Activated naive CD4-positive, alpha-beta T cell treated with anti-CD3 and anti-CD28 coated beads, Interleukin-2, amount 50 U/mL, for 72 hours (primary cell): ENCODE data around the gene MINDY4. TPM values are rescaled to one million over a fixed set of nuclear protein-coding genes. Genes with fewer than 3 reads are reported as not detected.
A peak's percentile ranks its signal among the peaks of the same experiment; 100 is the strongest.

Source experiments
- ATAC-seq, 2 donors: fragments of 150-1000 bp; cut with Tn5 transposase; 2 replicates each; pipeline ENCODE4 v1.10.0; 2021; ENCODE audit warnings: mild to moderate bottlenecking in 2 of 2, moderate library complexity in 2 of 2
- DNase-seq, 2 donors: peaks; one replicate each; pipeline ENCODE4 v3.0.0; 2021 to 2022; ENCODE audit warnings: low spot score in 2 of 2
- H3K27ac Mint-ChIP-seq, 2 donors: one replicate each; pipeline ENCODE4 v1.8.0; 2022; ENCODE audit warnings: mild to moderate bottlenecking in 2 of 2, mixed read lengths in 2 of 2
- H3K36me3 Mint-ChIP-seq, 2 donors: one replicate each; pipeline ENCODE4 v1.8.0; 2022; ENCODE audit warnings: mixed read lengths in 2 of 2
- H3K9me3 Mint-ChIP-seq, 2 donors: one replicate each; pipeline ENCODE4 v1.8.0; 2022; ENCODE audit warnings: mixed read lengths in 2 of 2
- total RNA-seq, 2 donors: library from RNA; stranded (reverse); gene quantifications; one replicate each; pipeline ENCODE4 v1.2.3, GENCODE V29; 2022

MINDY4 gene
- total RNA-seq, 2 donors from 2014 or later, result 0.32 to 1.9 TPM

DNA sequence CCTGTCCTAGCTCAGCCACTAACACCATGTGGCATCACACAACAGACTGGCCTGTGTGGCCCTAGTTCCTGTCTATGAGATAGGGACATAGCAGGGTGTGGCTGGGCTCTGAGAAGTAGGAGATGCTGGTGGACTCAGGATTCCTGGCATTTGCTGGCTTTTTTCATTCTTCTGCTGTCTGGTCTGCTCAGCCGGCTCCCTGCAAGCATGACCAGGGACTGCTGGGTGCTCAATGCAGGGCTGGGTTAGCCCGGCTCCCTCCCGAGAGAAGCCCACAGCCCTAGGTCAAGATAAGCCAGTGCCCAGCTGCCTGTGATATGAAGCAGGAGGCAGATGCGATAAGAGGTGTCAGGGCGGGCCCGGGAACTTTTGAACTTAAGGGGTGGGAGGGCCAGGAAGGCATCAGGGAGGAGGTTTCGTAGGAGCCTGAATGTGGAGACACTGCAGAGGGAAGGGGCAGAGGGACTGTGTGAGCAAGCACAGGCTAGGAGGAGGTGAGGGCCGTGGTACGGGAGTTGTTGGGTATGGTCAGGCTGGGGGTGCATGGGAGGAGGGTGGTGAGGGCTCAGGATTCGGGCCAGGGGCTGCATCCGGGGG, 143.9 kb downstream of the MINDY4 start:
- Mint-ChIP-seq H3K9me3 (no peaks in the 10 kb centered on the region), H3K36me3 (no peaks in the 10 kb centered on the region), H3K27ac (peak overlapping the region; percentile 11 to 22)
- no peak for DNase-seq
- peak in 1 of 2 donors; percentile 14 for ATAC-seq

- Mint-ChIP-seq H3K36me3 (no peaks in the 10 kb centered on the region), H3K9me3 (no peaks in the 10 kb centered on the region), H3K27ac (peak overlapping the region in 1 of 2 donors; percentile 22)
- DNase-seq (no peak), ATAC-seq (no peak)
Observed at GRCh38 chr7:30915751-30916150, 144.5 kb downstream of the MINDY4 start.

- no peaks in the 10 kb centered on the region for H3K9me3 Mint-ChIP-seq
- ATAC-seq (no peak), DNase-seq (no peak)
- no peaks in the 10 kb centered on the region for H3K36me3 Mint-ChIP-seq
- no peak overlapping the region for H3K27ac Mint-ChIP-seq
Observed at GRCh38 chr7:30916255-30916654, 145.0 kb downstream of the MINDY4 start.

DNA sequence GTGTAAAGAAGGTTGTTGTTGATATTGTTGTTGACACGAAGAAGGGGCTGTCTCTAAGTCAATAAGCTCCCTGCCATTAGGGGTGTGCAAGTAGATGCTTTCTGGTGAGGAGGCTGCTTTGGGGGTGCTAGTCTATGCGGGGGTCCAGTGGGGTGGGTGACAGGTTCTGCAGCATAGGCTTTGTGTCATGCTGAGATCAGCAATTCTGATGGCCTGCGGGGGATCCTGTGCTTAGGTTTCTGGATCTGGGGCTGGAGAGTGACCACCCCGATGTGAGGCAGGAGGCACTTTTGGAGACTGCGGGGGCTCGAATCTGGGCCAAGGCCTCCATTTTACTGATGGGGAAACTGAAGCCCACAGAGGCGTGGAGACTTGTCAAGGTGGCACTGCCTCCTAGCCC, 145.6 kb downstream of the MINDY4 start:
- no peaks in the 10 kb centered on the region for H3K9me3 Mint-ChIP-seq
- DNase-seq, result no peak
- ATAC-seq, result no peak
- no peaks in the 10 kb centered on the region for H3K36me3 Mint-ChIP-seq
- no peak overlapping the region for H3K27ac Mint-ChIP-seq

DNA sequence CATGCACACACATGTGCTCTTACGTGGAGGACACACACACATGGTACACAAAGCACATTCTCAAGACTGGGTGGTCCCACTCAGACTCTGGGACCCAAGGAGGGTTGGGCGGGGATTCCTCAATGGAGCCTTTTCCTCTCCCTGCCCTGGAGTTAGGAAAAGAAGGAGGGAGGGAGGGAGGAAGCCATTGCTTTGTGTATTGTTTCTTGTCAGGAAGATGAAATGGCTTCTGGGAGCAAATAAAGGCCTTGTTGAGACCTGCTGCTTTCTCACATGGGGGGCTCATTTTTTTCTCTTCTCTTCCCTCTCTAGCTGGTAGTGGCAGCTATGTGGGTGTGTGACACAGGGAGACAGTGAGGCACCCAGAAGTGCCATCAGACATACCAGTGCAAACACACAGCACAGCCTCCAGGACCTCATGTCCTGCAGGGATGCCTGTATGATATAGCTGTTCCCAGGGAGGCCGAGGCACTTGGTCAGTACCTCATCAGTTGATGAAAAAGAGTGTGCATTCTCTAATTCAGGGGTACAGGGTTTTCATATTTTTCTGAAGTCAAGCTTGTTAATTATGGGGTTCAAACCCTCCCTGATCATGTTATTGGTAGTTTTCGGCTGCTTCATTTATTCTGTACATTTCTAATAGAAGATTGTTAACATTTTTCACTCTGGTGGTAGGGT, 146.1 kb downstream of the MINDY4 start:
- Mint-ChIP-seq H3K9me3 (no peaks in the 10 kb centered on the region), H3K36me3 (no peaks in the 10 kb centered on the region), H3K27ac (no peak overlapping the region)
- no peak for ATAC-seq
- DNase-seq, result no peak

DNA sequence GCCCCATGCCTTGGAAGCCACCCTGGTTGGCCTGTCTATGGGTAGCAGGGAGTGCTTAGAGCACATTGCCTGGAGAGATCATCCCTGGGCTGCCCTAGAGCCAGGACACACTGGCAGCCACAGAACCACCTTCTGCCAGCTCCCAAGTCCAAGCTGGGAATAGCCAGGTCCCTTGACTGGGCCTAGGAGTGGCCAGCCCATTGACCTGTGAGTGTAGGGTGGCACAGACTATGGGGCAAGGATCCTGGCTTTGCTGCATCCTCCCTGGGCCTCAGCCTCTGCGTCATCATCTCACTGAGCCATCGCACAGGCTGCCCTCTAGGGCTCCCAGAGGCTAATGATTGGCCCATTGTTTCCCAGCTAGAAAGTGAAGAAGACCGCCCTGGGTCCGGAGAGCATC, 147.5 kb downstream of the MINDY4 start:
- H3K27ac Mint-ChIP-seq, result no peak overlapping the region
- H3K9me3 Mint-ChIP-seq, result no peaks in the 10 kb centered on the region
- DNase-seq (no peak), ATAC-seq (no peak)
- no peaks in the 10 kb centered on the region for H3K36me3 Mint-ChIP-seq

GRCh38 chr7:30920021-30920583, 148.9 kb downstream of the MINDY4 start:
- H3K27ac Mint-ChIP-seq, result no peak overlapping the region
- no peaks in the 10 kb centered on the region for H3K36me3 Mint-ChIP-seq
- DNase-seq, result peak in 1 of 2 donors; percentile 26
- no peaks in the 10 kb centered on the region for H3K9me3 Mint-ChIP-seq
- no peak for ATAC-seq

DNA sequence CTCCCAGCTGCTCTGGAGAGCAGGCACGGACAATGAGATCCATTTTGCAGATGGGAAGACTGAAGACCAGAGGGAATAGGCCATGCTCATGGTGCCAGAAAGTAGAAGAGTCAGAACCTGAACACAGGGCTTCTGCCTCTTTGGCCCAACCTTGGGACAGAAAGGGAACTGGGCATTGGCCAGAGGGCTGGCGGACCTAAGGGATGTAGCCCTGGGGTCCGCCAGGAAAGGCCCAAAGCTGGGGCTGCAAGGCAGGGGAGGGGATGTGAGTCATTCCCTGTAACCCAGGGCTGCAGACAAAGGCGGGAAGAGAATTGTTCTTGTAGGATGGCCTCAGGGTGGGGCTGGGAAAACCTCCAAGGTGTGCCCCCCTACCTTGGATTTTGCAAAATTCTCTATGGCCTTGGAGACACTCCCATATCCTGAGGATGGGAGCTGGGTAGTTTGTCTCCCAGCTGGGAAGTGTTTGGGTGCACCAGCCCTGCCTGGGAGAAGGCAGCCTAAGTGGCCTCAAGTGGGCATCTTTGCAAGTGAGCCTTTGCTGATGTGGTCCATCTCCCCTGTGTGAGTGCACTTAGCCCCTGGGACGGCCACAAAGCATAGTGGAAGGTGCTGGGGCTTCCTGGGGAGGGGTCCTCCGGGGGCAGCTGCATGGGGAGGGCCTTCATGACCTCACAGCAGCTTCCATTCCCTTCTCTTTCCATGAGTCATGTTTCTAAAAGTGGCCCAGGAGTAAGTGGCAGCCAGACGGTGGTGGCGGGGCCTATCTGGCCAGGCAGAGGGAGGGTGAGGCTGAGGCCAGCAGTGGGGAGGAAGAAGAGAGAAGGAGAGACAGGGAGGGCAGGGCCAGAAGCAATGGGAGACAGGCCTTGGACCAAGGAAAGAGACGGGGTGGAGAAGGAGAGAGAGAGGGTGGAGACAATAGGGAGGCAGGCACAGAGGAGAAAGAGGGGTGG, 149.6 kb downstream of the MINDY4 start:
- ATAC-seq, result no peak
- DNase-seq, result peak in 1 of 2 donors; percentile 44
- H3K27ac Mint-ChIP-seq, result no peak overlapping the region
- no peaks in the 10 kb centered on the region for H3K9me3 Mint-ChIP-seq
- no peaks in the 10 kb centered on the region for H3K36me3 Mint-ChIP-seq

GRCh38 chr7:30921540-30922401, 150.6 kb downstream of the MINDY4 start:
- Mint-ChIP-seq H3K27ac (no peak overlapping the region), H3K9me3 (no peaks in the 10 kb centered on the region), H3K36me3 (no peaks in the 10 kb centered on the region)
- peak in 1 of 2 donors; percentile 44 for DNase-seq
- ATAC-seq, result no peak

DNA sequence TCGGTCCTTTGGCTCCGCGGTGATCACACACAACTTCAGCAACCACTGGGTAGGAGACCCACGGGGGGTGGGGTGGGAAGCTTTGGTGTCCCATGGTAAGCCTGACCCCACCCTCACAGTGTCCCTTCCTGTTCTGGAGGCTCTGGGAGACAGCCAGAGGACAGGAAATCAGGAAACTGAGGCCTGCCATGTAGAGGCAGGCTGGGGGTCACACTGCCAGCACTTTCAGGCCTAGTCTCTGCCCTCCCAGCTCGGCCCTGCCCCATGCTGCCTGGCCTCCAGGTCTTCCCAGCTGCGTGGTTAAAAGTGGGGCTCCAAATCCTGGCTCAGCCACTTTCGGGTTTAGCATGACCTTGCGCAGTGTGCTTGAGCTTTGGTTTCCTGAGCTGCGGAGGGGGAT, 151.4 kb downstream of the MINDY4 start:
- no peaks in the 10 kb centered on the region for H3K36me3 Mint-ChIP-seq
- no peak overlapping the region for H3K27ac Mint-ChIP-seq
- DNase-seq, result no peak
- H3K9me3 Mint-ChIP-seq, result no peaks in the 10 kb centered on the region
- no peak for ATAC-seq

DNA sequence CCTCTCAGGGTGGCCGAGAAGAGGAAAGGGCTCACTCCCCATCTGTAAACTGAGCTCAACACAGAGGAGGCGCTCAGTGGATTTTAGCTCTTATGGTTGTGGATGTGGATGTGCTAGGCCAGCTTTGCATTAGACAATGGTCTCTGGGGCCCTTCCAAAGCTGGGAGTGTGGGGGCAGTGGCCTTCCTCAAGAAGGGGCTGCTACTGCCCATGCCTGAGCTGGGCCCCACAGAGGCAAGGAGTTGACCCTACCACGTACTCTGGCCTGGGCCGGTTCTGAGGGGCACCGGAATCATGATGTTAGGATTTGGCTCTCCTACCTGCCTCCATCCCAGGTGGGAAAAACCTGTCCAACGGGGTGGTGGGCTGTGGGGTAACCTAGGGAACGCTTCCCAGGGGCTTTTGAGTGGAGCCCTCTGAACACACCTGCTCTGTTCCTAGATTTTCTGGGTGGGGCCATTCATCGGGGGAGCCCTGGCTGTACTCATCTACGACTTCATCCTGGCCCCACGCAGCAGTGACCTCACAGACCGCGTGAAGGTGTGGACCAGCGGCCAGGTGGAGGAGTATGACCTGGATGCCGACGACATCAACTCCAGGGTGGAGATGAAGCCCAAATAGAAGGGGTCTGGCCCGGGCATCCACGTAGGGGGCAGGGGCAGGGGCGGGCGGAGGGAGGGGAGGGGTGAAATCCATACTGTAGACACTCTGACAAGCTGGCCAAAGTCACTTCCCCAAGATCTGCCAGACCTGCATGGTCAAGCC, 152.0 kb downstream of the MINDY4 start:
- peak in 1 of 2 donors; percentile 47 for DNase-seq
- Mint-ChIP-seq H3K27ac (no peak overlapping the region), H3K36me3 (no peaks in the 10 kb centered on the region), H3K9me3 (no peaks in the 10 kb centered on the region)
- ATAC-seq, result no peak

DNA sequence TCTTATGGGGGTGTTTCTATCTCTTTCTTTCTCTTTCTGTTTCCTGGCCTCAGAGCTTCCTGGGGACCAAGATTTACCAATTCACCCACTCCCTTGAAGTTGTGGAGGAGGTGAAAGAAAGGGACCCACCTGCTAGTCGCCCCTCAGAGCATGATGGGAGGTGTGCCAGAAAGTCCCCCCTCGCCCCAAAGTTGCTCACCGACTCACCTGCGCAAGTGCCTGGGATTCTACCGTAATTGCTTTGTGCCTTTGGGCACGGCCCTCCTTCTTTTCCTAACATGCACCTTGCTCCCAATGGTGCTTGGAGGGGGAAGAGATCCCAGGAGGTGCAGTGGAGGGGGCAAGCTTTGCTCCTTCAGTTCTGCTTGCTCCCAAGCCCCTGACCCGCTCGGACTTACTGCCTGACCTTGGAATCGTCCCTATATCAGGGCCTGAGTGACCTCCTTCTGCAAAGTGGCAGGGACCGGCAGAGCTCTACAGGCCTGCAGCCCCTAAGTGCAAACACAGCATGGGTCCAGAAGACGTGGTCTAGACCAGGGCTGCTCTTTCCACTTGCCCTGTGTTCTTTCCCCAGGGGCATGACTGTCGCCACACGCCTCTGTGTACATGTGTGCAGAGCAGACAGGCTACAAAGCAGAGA, 152.7 kb downstream of the MINDY4 start:
- Mint-ChIP-seq H3K27ac (no peak overlapping the region), H3K9me3 (no peaks in the 10 kb centered on the region), H3K36me3 (no peaks in the 10 kb centered on the region)
- ATAC-seq, result no peak
- peak in 1 of 2 donors; percentile 31 for DNase-seq

DNA sequence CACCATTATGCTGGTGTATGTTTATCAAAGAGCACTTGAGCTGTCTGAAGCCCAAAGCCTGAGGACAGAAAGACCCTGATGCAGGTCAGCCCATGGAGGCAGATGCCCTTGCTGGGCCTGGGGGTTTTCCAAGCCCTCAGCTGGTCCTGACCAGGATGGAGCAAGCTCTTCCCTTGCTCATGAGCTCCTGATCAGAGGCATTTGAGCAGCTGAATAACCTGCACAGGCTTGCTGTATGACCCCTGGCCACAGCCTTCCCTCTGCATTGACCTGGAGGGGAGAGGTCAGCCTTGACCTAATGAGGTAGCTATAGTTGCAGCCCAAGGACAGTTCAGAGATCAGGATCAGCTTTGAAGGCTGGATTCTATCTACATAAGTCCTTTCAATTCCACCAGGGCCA, 153.4 kb downstream of the MINDY4 start:
- Mint-ChIP-seq H3K27ac (no peak overlapping the region), H3K9me3 (no peaks in the 10 kb centered on the region), H3K36me3 (no peaks in the 10 kb centered on the region)
- no peak for ATAC-seq
- peak in 1 of 2 donors; percentile 37 for DNase-seq

GRCh38 chr7:30925117-30925516, 153.9 kb downstream of the MINDY4 start:
- Mint-ChIP-seq H3K36me3 (no peaks in the 10 kb centered on the region), H3K27ac (no peak overlapping the region), H3K9me3 (no peaks in the 10 kb centered on the region)
- no peak for ATAC-seq
- no peak for DNase-seq

DNA sequence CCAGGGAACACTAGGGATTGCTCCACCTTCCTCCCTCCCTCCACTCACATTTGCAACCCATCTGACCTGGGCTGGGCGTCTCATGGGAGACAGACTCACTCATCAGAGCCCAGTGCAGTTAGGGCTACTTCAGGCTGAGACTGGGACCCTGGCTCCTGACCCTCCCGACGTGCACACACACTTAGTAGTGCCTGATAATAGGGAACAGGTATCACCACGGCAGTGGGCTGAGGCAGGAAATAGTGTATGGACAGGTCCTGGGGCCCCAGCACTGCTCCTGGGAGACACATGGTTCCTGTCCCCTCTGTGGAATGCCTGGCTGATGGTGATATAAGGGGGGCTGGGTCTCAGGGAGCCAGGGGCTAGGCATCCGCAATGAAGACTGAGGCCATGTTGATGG, 154.7 kb downstream of the MINDY4 start:
- no peak for ATAC-seq
- Mint-ChIP-seq H3K9me3 (no peaks in the 10 kb centered on the region), H3K27ac (no peak overlapping the region), H3K36me3 (no peaks in the 10 kb centered on the region)
- DNase-seq, result no peak
